Endothelial cell of umbilical vein (primary cell): ENCODE results near the gene HDAC9. TPM values are rescaled to one million over a fixed set of nuclear protein-coding genes. Genes with fewer than 3 reads are reported as not detected.

ENCODE experiments used
- BruUV-seq: library from RNA; stranded (reverse); fragments of 400-500 nt; replicated peaks from 2 replicates; lab custom pipeline; 2021; lab: Mats Ljungman, UMichigan
- CTCF ChIA-PET: fragments of 300-600, 350-600 bp; sonication (Branson Sonifier 250); formaldehyde crosslinking; loops from one replicate; lab custom pipeline; 2021; ENCODE audit warnings: antibody characterized with exemption, inconsistent platforms; lab: Charles Lee
- POLR2A ChIA-PET: fragments of 300-600, 350-600 bp; sonication (Branson Sonifier 250); formaldehyde crosslinking; loops from one replicate; lab custom pipeline; 2021; ENCODE audit warnings: antibody characterized with exemption, inconsistent platforms; lab: Charles Lee
- DNase-seq: peaks from one replicate; pipeline ENCODE4 v3.0.0-alpha.2; 2011; ENCODE audit warnings: low read depth, low spot score
- FAIRE-seq: peaks from 2 replicates; lab custom pipeline; 2011; peaks lifted over from hg19 to GRCh38; lab: Jason Lieb, UNC
- H2AFZ ChIP-seq: 2 replicates; pipeline ENCODE4 v1.6.0; 2012; ENCODE audit warnings: low read depth, low read length, control low read depth, inconsistent platforms
- H3K27ac ChIP-seq: 2 replicates; pipeline ENCODE4 v1.5.1; 2011; ENCODE audit warnings: low read depth, mild to moderate bottlenecking, control low read depth, low read length, moderate library complexity; ENCODE audit not compliant: insufficient read depth
- H3K27me3 ChIP-seq, 2 experiments: 2 replicates each; pipeline versions ENCODE4 v1.6.0 to v1.6.1; 2011; ENCODE audit warnings: low read length in 2 of 2, mixed read lengths in 1 of 2; ENCODE audit not compliant: control insufficient read depth in 2 of 2, insufficient read depth in 2 of 2
- H3K36me3 ChIP-seq, 2 experiments: 2 replicates in 1 of 2; 3 replicates in 1 of 2; pipeline ENCODE4 v1.5.1; 2011; ENCODE audit warnings: low read length in 2 of 2, mild to moderate bottlenecking in 1 of 2, moderate library complexity in 1 of 2; ENCODE audit not compliant: control insufficient read depth in 2 of 2, insufficient read depth in 2 of 2; ENCODE audit errors: extremely low read depth in 1 of 2
- H3K4me1 ChIP-seq: 3 replicates; pipeline ENCODE4 v1.5.1; 2011; ENCODE audit warnings: mild to moderate bottlenecking, low read length; ENCODE audit not compliant: control insufficient read depth, insufficient read depth; ENCODE audit errors: extremely low read depth
- H3K4me2 ChIP-seq: 2 replicates; pipeline ENCODE4 v1.6.1; 2011; ENCODE audit warnings: low read length, control low read depth, mixed read lengths; ENCODE audit not compliant: insufficient read depth
- H3K4me3 ChIP-seq, 3 experiments: fragments of 200-600 bp in 1 of 3; sonication (generic), shearing (Covaris generic) in 1 of 3; replicated peaks in 1 of 3; 2 replicates each; pipeline ENCODE4 v1.5.1; 2011 to 2016; ENCODE audit warnings: control low read depth in 3 of 3, low read length in 3 of 3, mild to moderate bottlenecking in 2 of 3, inconsistent platforms in 1 of 3, low read depth in 1 of 3, moderate library complexity in 1 of 3; ENCODE audit not compliant: insufficient read depth in 1 of 3
- H3K79me2 ChIP-seq: 2 replicates; pipeline ENCODE4 v1.6.0; 2012; ENCODE audit warnings: low read length, inconsistent platforms; ENCODE audit not compliant: control insufficient read depth, insufficient read depth
- H3K9ac ChIP-seq: replicated peaks from 2 replicates; pipeline ENCODE3; 2011; ENCODE audit warnings: low read length, control low read depth; ENCODE audit not compliant: insufficient read depth; ENCODE audit errors: extremely low read depth
- H3K9me1 ChIP-seq: replicated peaks from 3 replicates; pipeline ENCODE4 v1.6.0; 2011; ENCODE audit warnings: mild to moderate bottlenecking, low read length; ENCODE audit not compliant: control insufficient read depth, insufficient read depth; ENCODE audit errors: extremely low read depth
- H3K9me3 ChIP-seq: replicated peaks from 2 replicates; pipeline ENCODE4 v1.5.1; 2012; ENCODE audit warnings: low read length, inconsistent platforms; ENCODE audit not compliant: control insufficient read depth, insufficient read depth
- H4K20me1 ChIP-seq: replicated peaks from 2 replicates; pipeline ENCODE3; 2011; ENCODE audit warnings: mild to moderate bottlenecking, low read length; ENCODE audit not compliant: control insufficient read depth, insufficient read depth; ENCODE audit errors: extremely low read depth
- CTCF ChIP-seq, 2 donors: IDR thresholded peaks; 1 replicate in 1 of 2; 2 replicates in 1 of 2; pipeline ENCODE4 v1.5.1; 2011; ENCODE audit warnings: low read length in 2 of 2, mild to moderate bottlenecking in 2 of 2, moderate library complexity in 2 of 2, control low read depth in 1 of 2, inconsistent platforms in 1 of 2, low read depth in 1 of 2; ENCODE audit not compliant: insufficient read depth in 1 of 2; ENCODE audit errors: extremely low read depth in 1 of 2
- EZH2 ChIP-seq: IDR thresholded peaks from 2 replicates; pipeline ENCODE4 v1.6.1; 2012; ENCODE audit warnings: borderline replicate concordance, low read depth, mild to moderate bottlenecking, moderate library complexity, low read length, inconsistent platforms; ENCODE audit not compliant: severe bottlenecking
- FOS ChIP-seq: IDR thresholded peaks from 2 replicates; pipeline ENCODE4 v1.6.1; 2011; ENCODE audit warnings: mild to moderate bottlenecking, low read length, moderate library complexity, borderline replicate concordance; ENCODE audit not compliant: insufficient read depth
- GATA2 ChIP-seq: IDR thresholded peaks from 2 replicates; pipeline ENCODE4 v1.7.0; 2011; ENCODE audit warnings: low read depth, mild to moderate bottlenecking, moderate library complexity, mixed read lengths, low read length; ENCODE audit not compliant: insufficient read length, insufficient read depth
- JUN ChIP-seq: IDR thresholded peaks from 2 replicates; pipeline ENCODE4 v1.6.1; 2011; ENCODE audit warnings: borderline replicate concordance, low read depth; ENCODE audit not compliant: insufficient read length, insufficient read depth
- MAX ChIP-seq: IDR thresholded peaks from 2 replicates; pipeline ENCODE4 v1.6.1; 2011; ENCODE audit not compliant: insufficient read depth, insufficient read length
- MYC ChIP-seq: IDR thresholded peaks from one replicate; pipeline ENCODE4 v1.6.1; 2011; ENCODE audit warnings: mild to moderate bottlenecking, low read depth, low read length
- POLR2A ChIP-seq: IDR thresholded peaks from 2 replicates; pipeline ENCODE4 v1.6.1; 2012; ENCODE audit warnings: low read depth, mild to moderate bottlenecking, control low read depth, low read length
- POLR2AphosphoS5 ChIP-seq: IDR thresholded peaks from 2 replicates; pipeline ENCODE4 v1.6.1; 2012; ENCODE audit warnings: low read depth, mild to moderate bottlenecking, control low read depth, low read length, moderate library complexity; ENCODE audit not compliant: insufficient read depth
- dilution Hi-C: fragments of 300-500 bp; cut with MboI; formaldehyde crosslinking; loops from one replicate; pipeline ENCODE4 v1.15.0; 2019; ENCODE audit warnings: low sequenced_read_pairs; ENCODE audit not compliant: extremely low pct_ligation_motif_present
- intact Hi-C: fragments of 100-400 bp; cut with micrococcal nuclease; formaldehyde crosslinking; loops from one replicate; pipeline ENCODE4 v1.10.0; 2022
- polyA plus RNA-seq, 4 experiments: library from polyadenylated mRNA; depleted of rRNA in 3 of 4; stranded (reverse) in 3 of 4; unstranded in 1 of 4; fragments of >200 nt; gene quantifications; 2 replicates each; pipeline versions ENCODE4 v1.2.1 to v1.2.3, GENCODE V29; 2011 to 2012; ENCODE audit warnings: missing spikeins in 1 of 4
- total RNA-seq: library from RNA; stranded (reverse); gene quantifications from 2 replicates; pipeline ENCODE4 v1.2.3, GENCODE V29; 2021

Gene HDAC9
- total and polyA plus RNA-seq, 2 donors (not counting 3 experiments of a cell fraction or from before 2014, with no cell fraction given): 1.8 to 11.6 TPM

GRCh38 chr7:18715988-18716387, 220.4 kb downstream of the HDAC9 start:
- no peak overlapping the region for H3K4me2 ChIP-seq
- H3K36me3 ChIP-seq: no peaks in the 10 kb centered on the region
- TF ChIP-seq EZH2 (no peak), POLR2A (no peak), FOS (no peak), MAX (no peak), POLR2AphosphoS5 (no peak), GATA2 (no peak), JUN (no peak), CTCF (IDR thresholded peaks at IDR 0.05; ENCODE audit: extremely low read depth in 1 of 2, insufficient read depth in 1 of 2, low read depth in 1 of 2, low read length in 2 of 2) (no peak), MYC (no peak)
- no TSS peak for BruUV-seq
- H4K20me1 ChIP-seq: no peaks in the 10 kb centered on the region
- FAIRE-seq (no peak), DNase-seq (no peak)
- H3K4me1 ChIP-seq: no peaks in the 10 kb centered on the region
- no peak overlapping the region for H3K9ac ChIP-seq
- intact Hi-C loops: no loop called here
- no peak overlapping the region for H3K27ac ChIP-seq
- H3K79me2 ChIP-seq: no peaks in the 10 kb centered on the region
- no peaks in the 10 kb centered on the region for H3K9me3 ChIP-seq
- ChIA-PET POLR2A (no interaction called here), CTCF (interaction anchor here (1.4 kb wide), 1 partner anchor 336 kb away, joined by 3 read pairs; no protein-coding TSS in a partner anchor)
- H3K9me1 ChIP-seq: no peaks in the 10 kb centered on the region
- dilution Hi-C loops: no loop called here
- H3K27me3 ChIP-seq: no peaks in the 10 kb centered on the region
- no peak overlapping the region for H2AFZ ChIP-seq
- no peak overlapping the region for H3K4me3 ChIP-seq
